NCI-H510A (cell line): ENCODE results near the gene ADORA3.
"Not testable (repeated sequence)": the region's sequence is repeated elsewhere in the genome, so short reads cannot be mapped to it uniquely, and the experiment has no call there.

Source experiments
- DNase-seq: peaks from one replicate; lab custom pipeline; 2025; lab: John Stamatoyannopoulos, UW

ADORA3 gene

GRCh38 chr1:111503585-111504060 lies at the start of gene ADORA3, which contains the start of gene TMIGD3:
TSS of gene ADORA3 (minus strand) at chr1:111503633. CDS start at chr1:111503354, 279 bp downstream.
TSS of gene TMIGD3 (minus strand) at chr1:111503633. CDS start at chr1:111503354, 279 bp downstream.
- DNase-seq, result no peak

GRCh38 chr1:111553196-111553595 lies 49.8 kb upstream of the ADORA3 start:
- no peak for DNase-seq

- DNase-seq, result no peak
Observed at GRCh38 chr1:111552587-111552986, 49.2 kb upstream of the ADORA3 start.

GRCh38 chr1:111551623-111552411 lies 48.4 kb upstream of the ADORA3 start:
- DNase-seq, result no peak

GRCh38 chr1:111547786-111548185 lies 44.4 kb upstream of the ADORA3 start:
- not testable (repeated sequence) for DNase-seq

- DNase-seq, result no peak
Observed at GRCh38 chr1:111542187-111542586, 38.8 kb upstream of the ADORA3 start.

- DNase-seq, result no peak
Observed at GRCh38 chr1:111541721-111542120, 38.3 kb upstream of the ADORA3 start.

- DNase-seq, result no peak
Observed at GRCh38 chr1:111540928-111541327, 37.5 kb upstream of the ADORA3 start.

GRCh38 chr1:111538343-111539025 lies 35.1 kb upstream of the ADORA3 start:
- no peak for DNase-seq

- DNase-seq, result no peak
Observed at GRCh38 chr1:111535256-111536191, 32.1 kb upstream of the ADORA3 start.

- DNase-seq, result no peak
Observed at GRCh38 chr1:111520053-111520452, 16.6 kb upstream of the ADORA3 start.

- DNase-seq, result peak; percentile 29
Observed at GRCh38 chr1:111517469-111518225, 14.2 kb upstream of the ADORA3 start.

GRCh38 chr1:111516005-111516535 lies 12.6 kb upstream of the ADORA3 start:
- no peak for DNase-seq

- no peak for DNase-seq
Observed at GRCh38 chr1:111515291-111516004, 12.0 kb upstream of the ADORA3 start.

GRCh38 chr1:111513410-111514020 lies 10.1 kb upstream of the ADORA3 start:
- no peak for DNase-seq

- no peak for DNase-seq
Observed at GRCh38 chr1:111512931-111513330, 9.5 kb upstream of the ADORA3 start.

GRCh38 chr1:111512132-111512889 lies 8.9 kb upstream of the ADORA3 start:
- DNase-seq, result no peak

GRCh38 chr1:111511370-111511769 lies 7.9 kb upstream of the ADORA3 start:
- no peak for DNase-seq

- no peak for DNase-seq
Observed at GRCh38 chr1:111509997-111510375, 6.6 kb upstream of the ADORA3 start.
